HCT116 (cell line): ENCODE data around the gene POFUT1. TPM values are rescaled to one million over a fixed set of nuclear protein-coding genes. Genes with fewer than 3 reads are reported as not detected.
"Not testable (repeated sequence)": the region's sequence is repeated elsewhere in the genome, so short reads cannot be mapped to it uniquely, and the experiment has no call there.

ENCODE experiments used
- ATAC-seq: fragments of 200-7000 bp; cut with Tn5 transposase; 2 replicates; pipeline ENCODE4 v1.9.1; 2020; ENCODE audit warnings: mild to moderate bottlenecking, moderate library complexity
- BruUV-seq: library from RNA; stranded (reverse); fragments of 400-500 nt; replicated peaks from 2 replicates; lab custom pipeline; 2021; lab: Mats Ljungman, UMichigan
- CTCF ChIA-PET: fragments of 300-600 bp; sonication (Branson Sonifier 250); formaldehyde crosslinking; loops from one replicate; lab custom pipeline; 2021; ENCODE audit warnings: antibody characterized with exemption; lab: Charles Lee
- POLR2A ChIA-PET: fragments of 300-600, 350-600 bp; sonication (Branson Sonifier 250); formaldehyde crosslinking; loops from one replicate; lab custom pipeline; 2021; ENCODE audit warnings: antibody characterized with exemption; lab: Charles Lee
- RAD21 ChIA-PET, 2 experiments: fragments of 300-600 bp; sonication (Branson Sonifier 250); formaldehyde crosslinking; loops; one replicate each; lab custom pipeline; 2023; ENCODE audit warnings: low total read pairs in 2 of 2; ENCODE audit not compliant: uncharacterized antibody in 2 of 2, unreplicated experiment in 2 of 2, low non-redundant PET in 1 of 2; lab: Charles Lee
- DNase-seq: peaks from one replicate; pipeline ENCODE4 v3.0.0-alpha.2; 2010; ENCODE audit warnings: low read depth, low spot score
- H2AFZ ChIP-seq: fragments of 200-600 bp; shearing (Covaris generic), sonication (generic); 2 replicates; pipeline ENCODE4 v1.6.1; 2017; ENCODE audit warnings: low read depth, mixed run types, mixed read lengths, antibody characterized with exemption, low read length; ENCODE audit not compliant: poor library complexity, severe bottlenecking
- H3K27ac ChIP-seq: 2 replicates; pipeline ENCODE4 v1.5.1; 2012; ENCODE audit warnings: low read depth, low read length
- H3K27me3 ChIP-seq: fragments of 200-600 bp; sonication (generic); 2 replicates; pipeline ENCODE4 v1.6.1; 2016; ENCODE audit warnings: mixed run types, low read length, mixed read lengths; ENCODE audit not compliant: insufficient read depth
- H3K36me3 ChIP-seq, 2 experiments: fragments of 200-500 bp in 1 of 2; fragments of 200-600 bp in 1 of 2; sonication (Bioruptor generic) in 1 of 2; sonication (generic) in 1 of 2; 2 replicates each; pipeline versions ENCODE4 v1.5.1 to v1.6.1; 2014 to 2016; ENCODE audit warnings: low read length in 2 of 2, inconsistent platforms in 1 of 2, mixed read lengths in 1 of 2, mixed run types in 1 of 2; ENCODE audit not compliant: insufficient read depth in 2 of 2, control insufficient read depth in 1 of 2
- H3K4me1 ChIP-seq, 2 experiments: fragments of 200-600 bp in 1 of 2; sonication (generic) in 1 of 2; 2 replicates each; pipeline versions ENCODE4 v1.5.1 to v1.6.1; 2012 to 2017; ENCODE audit warnings: low read length in 2 of 2, inconsistent platforms in 1 of 2, mild to moderate bottlenecking in 1 of 2, mixed read lengths in 1 of 2, mixed run types in 1 of 2, moderate library complexity in 1 of 2; ENCODE audit not compliant: insufficient read depth in 2 of 2, control insufficient read depth in 1 of 2
- H3K4me2 ChIP-seq: fragments of 200-600 bp; sonication (generic); 2 replicates; pipeline ENCODE4 v1.6.1; 2017; ENCODE audit warnings: mixed run types, low read length, mixed read lengths
- H3K4me3 ChIP-seq, 2 experiments: fragments of 200-600 bp in 1 of 2; sonication (generic) in 1 of 2; replicated peaks in 1 of 2; 2 replicates each; pipeline ENCODE4 v1.5.1; 2011 to 2016; ENCODE audit warnings: low read length in 2 of 2, control low read depth in 1 of 2, low read depth in 1 of 2, mild to moderate bottlenecking in 1 of 2, mixed read lengths in 1 of 2, mixed run types in 1 of 2
- H3K79me2 ChIP-seq: fragments of 200-600 bp; sonication (generic); 2 replicates; pipeline ENCODE4 v1.6.1; 2017; ENCODE audit warnings: mild to moderate bottlenecking, mixed run types, low read length, moderate library complexity, mixed read lengths; ENCODE audit not compliant: insufficient read depth
- H3K9ac ChIP-seq: fragments of 200-600 bp; sonication (generic); 2 replicates; pipeline ENCODE4 v1.6.1; 2016; ENCODE audit warnings: low read length, mixed read lengths
- H3K9me2 ChIP-seq: fragments of 200-600 bp; sonication (generic), shearing (Covaris generic); 2 replicates; pipeline ENCODE4 v1.6.1; 2017; ENCODE audit warnings: mixed run types, mild to moderate bottlenecking, moderate library complexity; ENCODE audit not compliant: insufficient read depth
- H3K9me3 ChIP-seq, 2 experiments: fragments of 200-500 bp in 1 of 2; fragments of 200-600 bp in 1 of 2; sonication (Bioruptor generic) in 1 of 2; sonication (generic) in 1 of 2; 2 replicates each; pipeline ENCODE4 v1.6.1; 2014 to 2017; ENCODE audit warnings: low read length in 2 of 2, mixed read lengths in 2 of 2, inconsistent platforms in 1 of 2, low read depth in 1 of 2, mild to moderate bottlenecking in 1 of 2, mixed run types in 1 of 2, moderate library complexity in 1 of 2; ENCODE audit not compliant: control insufficient read depth in 1 of 2, insufficient read depth in 1 of 2
- H4K20me1 ChIP-seq: fragments of 200-600 bp; sonication (generic), shearing (Covaris generic); 2 replicates; pipeline ENCODE4 v1.6.1; 2017; ENCODE audit warnings: mixed run types, mild to moderate bottlenecking, moderate library complexity; ENCODE audit not compliant: insufficient read depth
- CBX3 ChIP-seq: IDR thresholded peaks from 2 replicates; pipeline ENCODE4 v1.6.1; 2012; ENCODE audit warnings: low read depth
- EGR1 ChIP-seq: IDR thresholded peaks from 2 replicates; pipeline ENCODE4 v1.6.1; 2012; ENCODE audit warnings: low read depth
- ELF1 ChIP-seq: IDR thresholded peaks from 2 replicates; pipeline ENCODE4 v1.6.1; 2012; ENCODE audit warnings: low read depth, borderline replicate concordance
- EZH2 ChIP-seq: fragments of 200-600 bp; sonication (generic); IDR thresholded peaks from 2 replicates; pipeline ENCODE4 v1.6.1; 2017; ENCODE audit warnings: antibody characterized with exemption, mixed run types
- EZH2phosphoT487 ChIP-seq: fragments of 200-600 bp; IDR thresholded peaks from 2 replicates; pipeline ENCODE4 v1.6.1; 2018; ENCODE audit warnings: antibody characterized with exemption, borderline replicate concordance
- JUND ChIP-seq: IDR thresholded peaks from 2 replicates; pipeline ENCODE4 v1.6.1; 2012
- MAX ChIP-seq: IDR thresholded peaks from 2 replicates; pipeline ENCODE4 v1.6.1; 2012
- POLR2A ChIP-seq: IDR thresholded peaks from 2 replicates; pipeline ENCODE4 v1.7.0; 2011; ENCODE audit warnings: borderline replicate concordance; ENCODE audit not compliant: insufficient read depth, insufficient read length; ENCODE audit errors: extremely low read depth
- POLR2AphosphoS5 ChIP-seq: IDR thresholded peaks from 2 replicates; pipeline ENCODE4 v1.6.1; 2011; ENCODE audit warnings: mild to moderate bottlenecking, low read depth, low read length, moderate library complexity
- REST ChIP-seq: IDR thresholded peaks from 2 replicates; pipeline ENCODE4 v1.6.1; 2012; ENCODE audit warnings: low read depth
- SRF ChIP-seq: IDR thresholded peaks from 2 replicates; pipeline ENCODE4 v1.6.1; 2012; ENCODE audit warnings: low read depth
- TCF7L2 ChIP-seq: IDR thresholded peaks from 2 replicates; pipeline ENCODE4 v1.7.0; 2011; ENCODE audit warnings: borderline replicate concordance, inconsistent platforms; ENCODE audit not compliant: insufficient read depth, insufficient read length; ENCODE audit errors: extremely low read depth
- ZNF274 ChIP-seq: fragments of 200-500 bp; sonication (Bioruptor generic); IDR thresholded peaks from 2 replicates; pipeline ENCODE4 v1.6.1; 2014; ENCODE audit warnings: mild to moderate bottlenecking, low read depth, low read length, inconsistent platforms
- intact Hi-C: fragments of 100-400 bp; cut with micrococcal nuclease; formaldehyde crosslinking; loops from 2 replicates; pipeline ENCODE4 v1.10.0; 2022
- total RNA-seq: library from RNA; stranded (reverse); gene quantifications from one replicate; pipeline ENCODE4 v1.2.1, GENCODE V29; 2021; ENCODE audit not compliant: unreplicated experiment
- TF ChIP-seq, protein P1 (sequence below), 3 experiments: fragments of 200-600 bp in 1 of 3; sonication (generic) in 1 of 3; IDR thresholded peaks in 2 of 3; conservative IDR thresholded peaks in 1 of 3; 2 replicates each; pipeline ENCODE4 v1.5.1; 2012 to 2017; ENCODE audit warnings: low read depth in 2 of 3, low read length in 2 of 3, antibody characterized with exemption in 1 of 3, borderline replicate concordance in 1 of 3, control low read depth in 1 of 3, mild to moderate bottlenecking in 1 of 3, mixed read lengths in 1 of 3, mixed run types in 1 of 3, moderate library complexity in 1 of 3; ENCODE audit not compliant: insufficient read depth in 1 of 3

POFUT1 gene
- total RNA-seq, 1 experiment from 2014 or later: 34.5 TPM

DNA sequence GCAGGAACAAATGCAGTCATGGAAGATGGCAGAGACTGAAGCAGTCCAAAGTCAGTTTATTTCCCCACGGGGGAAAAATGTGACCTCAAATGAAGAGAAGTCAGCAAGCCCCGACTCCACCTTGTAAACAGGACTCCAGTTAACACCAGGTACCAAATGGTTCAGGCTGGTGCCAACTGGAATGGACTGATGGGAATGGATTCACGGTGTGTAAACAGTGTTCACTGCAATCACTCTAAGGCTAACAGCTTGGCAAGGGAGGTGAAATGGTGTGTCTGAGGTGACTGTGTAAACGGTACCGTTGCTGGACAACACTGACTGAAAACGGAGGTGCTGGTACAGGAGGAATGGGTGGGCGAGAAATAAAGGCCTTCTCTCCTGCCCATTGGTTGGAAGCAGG lies 12.1 kb upstream of the POFUT1 start:
- no peak for ATAC-seq
- Histone ChIP-seq H3K27ac (no peak overlapping the region), H3K27me3 (no peaks in the 10 kb centered on the region), H3K9ac (no peak overlapping the region), H2AFZ (no peak overlapping the region), H3K9me3 (no peaks in the 10 kb centered on the region), H3K4me1 (no peaks in the 10 kb centered on the region), H4K20me1 (no peaks in the 10 kb centered on the region; the same call in 1 of the 2 replicates), H3K4me2 (no peak overlapping the region), H3K4me3 (no peak overlapping the region), H3K36me3 (peaks cover 28 to 47% of the 10 kb centered on the region in 2 experiments; a peak in 3 of 4 replicates), H3K79me2 (peaks cover 30% of the 10 kb centered on the region), H3K9me2 (no peaks in the 10 kb centered on the region)
- CTCF ChIA-PET: no interaction called here
- RAD21 ChIA-PET: no interaction called here
- DNase-seq: no peak
- BruUV-seq: no TSS peak
- intact Hi-C loops: no loop called here
- TF ChIP-seq REST (no peak), EZH2phosphoT487 (no peak), TCF7L2 (no peak), EZH2 (no peak), ELF1 (no peak), POLR2A (no peak), JUND (no peak), EGR1 (no peak), POLR2AphosphoS5 (no peak), ZNF274 (no peak), CBX3 (no peak), SRF (no peak), MAX (no peak)
- TF ChIP-seq, protein P1, sequence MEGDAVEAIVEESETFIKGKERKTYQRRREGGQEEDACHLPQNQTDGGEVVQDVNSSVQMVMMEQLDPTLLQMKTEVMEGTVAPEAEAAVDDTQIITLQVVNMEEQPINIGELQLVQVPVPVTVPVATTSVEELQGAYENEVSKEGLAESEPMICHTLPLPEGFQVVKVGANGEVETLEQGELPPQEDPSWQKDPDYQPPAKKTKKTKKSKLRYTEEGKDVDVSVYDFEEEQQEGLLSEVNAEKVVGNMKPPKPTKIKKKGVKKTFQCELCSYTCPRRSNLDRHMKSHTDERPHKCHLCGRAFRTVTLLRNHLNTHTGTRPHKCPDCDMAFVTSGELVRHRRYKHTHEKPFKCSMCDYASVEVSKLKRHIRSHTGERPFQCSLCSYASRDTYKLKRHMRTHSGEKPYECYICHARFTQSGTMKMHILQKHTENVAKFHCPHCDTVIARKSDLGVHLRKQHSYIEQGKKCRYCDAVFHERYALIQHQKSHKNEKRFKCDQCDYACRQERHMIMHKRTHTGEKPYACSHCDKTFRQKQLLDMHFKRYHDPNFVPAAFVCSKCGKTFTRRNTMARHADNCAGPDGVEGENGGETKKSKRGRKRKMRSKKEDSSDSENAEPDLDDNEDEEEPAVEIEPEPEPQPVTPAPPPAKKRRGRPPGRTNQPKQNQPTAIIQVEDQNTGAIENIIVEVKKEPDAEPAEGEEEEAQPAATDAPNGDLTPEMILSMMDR (IDR thresholded peaks at IDR 0.05 in 2 of 3, conservative IDR thresholded peaks at IDR 0.05 in 1 of 3; ENCODE audit: borderline replicate concordance in 1 of 3, insufficient read depth in 1 of 3, low read depth in 2 of 3, low read length in 2 of 3): no peak
- POLR2A ChIA-PET: no interaction called here

DNA sequence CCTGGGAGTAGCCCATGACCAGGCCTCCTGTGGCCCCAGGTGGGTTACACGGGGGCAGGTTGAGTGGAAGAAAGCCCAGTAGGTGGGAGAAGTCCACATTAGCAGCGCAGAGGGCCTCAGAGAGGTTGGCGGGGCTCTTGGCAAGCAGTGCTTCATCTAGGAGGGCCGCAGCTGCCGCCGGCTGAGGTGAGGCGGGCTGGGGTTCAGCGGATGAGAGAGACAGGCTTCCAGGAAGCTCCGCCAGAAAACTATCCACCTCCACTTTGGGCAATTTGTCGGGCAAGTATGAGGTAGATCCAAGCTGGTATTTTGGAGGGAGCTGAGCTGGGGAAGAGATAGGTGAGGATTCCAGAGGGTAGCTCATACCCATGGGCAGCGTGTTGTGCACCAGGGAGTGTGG lies 11.1 kb upstream of the POFUT1 start:
- H3K27ac ChIP-seq, H3K9me3 ChIP-seq, ATAC-seq, H3K27me3 ChIP-seq, H3K4me3 ChIP-seq, RAD21 ChIA-PET, intact Hi-C loops, H3K9me2 ChIP-seq, H3K9ac ChIP-seq, H3K4me2 ChIP-seq, DNase-seq, BruUV-seq, H4K20me1 ChIP-seq, CTCF ChIA-PET, H3K4me1 ChIP-seq, H2AFZ ChIP-seq: not testable (repeated sequence)
- H3K79me2 ChIP-seq: peaks cover 40% of the 10 kb centered on the region
- POLR2A ChIA-PET: interaction anchor here (0.6 kb wide), 1 partner anchor 506 kb away, joined by 6 read pairs; no protein-coding TSS in a partner anchor
- peaks cover 30 to 55% of the 10 kb centered on the region in 2 experiments; a peak in 3 of 4 replicates for H3K36me3 ChIP-seq
